Measurements from ENCODE around the gene PLAU. TPM values are rescaled to one million over a fixed set of nuclear protein-coding genes. Genes with fewer than 3 reads are reported as not detected.

The PLAU gene
- polyA plus RNA-seq, 2 of the 4 experiments (the other 2 are of a cell fraction) = 75.8 to 82.6 TPM

- H3K27ac ChIP-seq = peak overlapping the region; percentile 19 to 86; a peak in 4 of 6 replicates
- no peaks in the 10 kb centered on the region for H3K9me3 ChIP-seq
- POLR2A ChIA-PET = no interaction called here
- H3K4me2 ChIP-seq = no peak overlapping the region
- H3K4me3 ChIP-seq = no peak overlapping the region
- CTCF ChIA-PET = interaction anchor here (0.8 to 31.6 kb wide), 7 partner anchors 9 to 89 kb away, joined by 3 to 936 read pairs (median 3); partner anchors contain the start of gene PLAU
- peaks cover 32% of the 10 kb centered on the region for H3K4me1 ChIP-seq
- 83% methylated on average over 5 of the region's 5 CpGs for WGBS (ENCODE audit: missing lambda C conversion rate)
- TF ChIP-seq HOXA7 (CRISPR knock-in tag; IDR thresholded peaks at IDR 0.05) = no peak
- no peak for TF ChIP-seq SREBF2 (IDR thresholded peaks at IDR 0.05)
- TF ChIP-seq RAD21 (conservative IDR thresholded peaks at IDR 0.05 in 1 of 2, IDR thresholded peaks at IDR 0.05 in 1 of 2) = no peak
- TF ChIP-seq HOXB13 (CRISPR knock-in tag; IDR thresholded peaks at IDR 0.05; ENCODE audit: low read depth) = no peak
- no peak for TF ChIP-seq JUNB (IDR thresholded peaks at IDR 0.05)
- TF ChIP-seq ZFP36 (IDR thresholded peaks at IDR 0.05; ENCODE audit: borderline replicate concordance, partially characterized antibody) = no peak
- TF ChIP-seq ZSCAN20 (CRISPR knock-in tag; IDR thresholded peaks at IDR 0.05) = no peak
- TF ChIP-seq USF2 (IDR thresholded peaks at IDR 0.05) = no peak
- TF ChIP-seq RNF2 (IDR thresholded peaks at IDR 0.05; ENCODE audit: borderline replicate concordance, low read depth) = no peak
- no peak for TF ChIP-seq CHD2 (IDR thresholded peaks at IDR 0.05; ENCODE audit: low read length, partially characterized antibody)
- TF ChIP-seq E2F6 (IDR thresholded peaks at IDR 0.05; ENCODE audit: borderline replicate concordance, low read depth) = no peak
- no peak for TF ChIP-seq POLR2AphosphoS2 (conservative IDR thresholded peaks at IDR 0.05; ENCODE audit: low read length)
- TF ChIP-seq KDM1A (IDR thresholded peaks at IDR 0.05; ENCODE audit: low read depth) = no peak
- no peak for TF ChIP-seq CHD4 (IDR thresholded peaks at IDR 0.05; ENCODE audit: borderline replicate concordance)
- TF ChIP-seq ZNF302 (CRISPR knock-in tag; IDR thresholded peaks at IDR 0.05) = no peak
- no peak for FAIRE-seq
- no peak for DNase-seq (ENCODE audit: low read depth in 1 of 2, low spot score in 1 of 2)
- no peak for ATAC-seq
Measured at GRCh38 chr10:73937333-73938043, 26.6 kb downstream of the PLAU start.

GRCh38 chr10:73940634-73941221, 29.8 kb downstream of the PLAU start:
- no peaks in the 10 kb centered on the region for H3K9me3 ChIP-seq
- TF ChIP-seq RAD21 (conservative IDR thresholded peaks at IDR 0.05 in 1 of 2, IDR thresholded peaks at IDR 0.05 in 1 of 2) (peak; percentile 97 to 100), EP300 (IDR thresholded peaks at IDR 0.05) (no peak), EHMT2 (IDR thresholded peaks at IDR 0.05; ENCODE audit: low read depth) (no peak), ZNF302 (CRISPR knock-in tag; IDR thresholded peaks at IDR 0.05) (no peak), POLR2A (IDR thresholded peaks at IDR 0.05; ENCODE audit: low read length) (no peak), TP53 (CRISPR knock-in tag; IDR thresholded peaks at IDR 0.05) (no peak), NR3C1 (IDR thresholded peaks at IDR 0.05) (no peak), CEBPB (IDR thresholded peaks at IDR 0.05) (no peak), FOSL2 (IDR thresholded peaks at IDR 0.05) (no peak), FOSL2 (CRISPR knock-in tag; IDR thresholded peaks at IDR 0.05) (0 out of 2 replicates have a peak, but pooled peaks have one; percentile 19), ELK1 (IDR thresholded peaks at IDR 0.05; ENCODE audit: low read depth, low read length) (no peak), SMC3 (IDR thresholded peaks at IDR 0.05) (peak; percentile 100), MAX (IDR thresholded peaks at IDR 0.05) (peak; percentile 74), EHF (CRISPR knock-in tag; IDR thresholded peaks at IDR 0.05) (no peak), TFCP2L1 (CRISPR knock-in tag; IDR thresholded peaks at IDR 0.05) (no peak), JUN (IDR thresholded peaks at IDR 0.05) (0 out of 5 replicates have a peak, but pooled peaks of 1 of the 2 experiments have one; percentile 18), FOSB (CRISPR knock-in tag; IDR thresholded peaks at IDR 0.05) (no peak), REST (IDR thresholded peaks at IDR 0.05) (no peak), POLR2AphosphoS2 (conservative IDR thresholded peaks at IDR 0.05; ENCODE audit: low read length) (no peak), BHLHE40 (IDR thresholded peaks at IDR 0.05; ENCODE audit: low read depth, low read length) (no peak)

More at GRCh38 chr10:73940634-73941221, 29.8 kb downstream of the PLAU start:
- Histone ChIP-seq H3K4me3 (no peak overlapping the region), H3K4me2 (peak overlapping the region; percentile 72), H3K4me1 (peaks cover 24% of the 10 kb centered on the region), H3K27ac (peak overlapping the region; percentile 82 to 86)
- 5% methylated on average over 19 of the region's 28 CpGs for WGBS (ENCODE audit: missing lambda C conversion rate)
- DNase-seq (ENCODE audit: low read depth in 1 of 2, low spot score in 1 of 2) (peak; percentile 73), FAIRE-seq (no peak), ATAC-seq (peak; percentile 96 to 98)
- CTCF ChIA-PET = interaction anchor here (0.6 to 31.6 kb wide), 62 partner anchors 8 to 182 kb away, joined by 3 to 936 read pairs (median 6); partner anchors contain the start of genes CAMK2G and PLAU
- POLR2A ChIA-PET = interaction anchor here (0.6 to 2.3 kb wide), 6 partner anchors 25 to 209 kb away, joined by 3 to 21 read pairs (median 6); no protein-coding TSS in a partner anchor

Data from A549 (cell line).